HCT116 (cell line): ENCODE results near the gene IRF4. TPM values are rescaled to one million over a fixed set of nuclear protein-coding genes. Genes with fewer than 3 reads are reported as not detected.

Source experiments
- ATAC-seq: fragments of 200-7000 bp; cut with Tn5 transposase; 2 replicates; pipeline ENCODE4 v1.9.1; 2020; ENCODE audit warnings: mild to moderate bottlenecking, moderate library complexity
- BruUV-seq: library from RNA; stranded (reverse); fragments of 400-500 nt; replicated peaks from 2 replicates; lab custom pipeline; 2021; lab: Mats Ljungman, UMichigan
- CTCF ChIA-PET: fragments of 300-600 bp; sonication (Branson Sonifier 250); formaldehyde crosslinking; loops from one replicate; lab custom pipeline; 2021; ENCODE audit warnings: antibody characterized with exemption; lab: Charles Lee
- POLR2A ChIA-PET: fragments of 300-600, 350-600 bp; sonication (Branson Sonifier 250); formaldehyde crosslinking; loops from one replicate; lab custom pipeline; 2021; ENCODE audit warnings: antibody characterized with exemption; lab: Charles Lee
- RAD21 ChIA-PET, 2 experiments: fragments of 300-600 bp; sonication (Branson Sonifier 250); formaldehyde crosslinking; loops; one replicate each; lab custom pipeline; 2023; ENCODE audit warnings: low total read pairs in 2 of 2; ENCODE audit not compliant: uncharacterized antibody in 2 of 2, unreplicated experiment in 2 of 2, low non-redundant PET in 1 of 2; lab: Charles Lee
- DNase-seq: peaks from one replicate; pipeline ENCODE4 v3.0.0-alpha.2; 2010; ENCODE audit warnings: low read depth, low spot score
- H2AFZ ChIP-seq: fragments of 200-600 bp; shearing (Covaris generic), sonication (generic); 2 replicates; pipeline ENCODE4 v1.6.1; 2017; ENCODE audit warnings: low read depth, mixed run types, mixed read lengths, antibody characterized with exemption, low read length; ENCODE audit not compliant: poor library complexity, severe bottlenecking
- H3K27ac ChIP-seq: 2 replicates; pipeline ENCODE4 v1.5.1; 2012; ENCODE audit warnings: low read depth, low read length
- H3K27me3 ChIP-seq: fragments of 200-600 bp; sonication (generic); 2 replicates; pipeline ENCODE4 v1.6.1; 2016; ENCODE audit warnings: mixed run types, low read length, mixed read lengths; ENCODE audit not compliant: insufficient read depth
- H3K36me3 ChIP-seq, 2 experiments: fragments of 200-500 bp in 1 of 2; fragments of 200-600 bp in 1 of 2; sonication (Bioruptor generic) in 1 of 2; sonication (generic) in 1 of 2; 2 replicates each; pipeline versions ENCODE4 v1.5.1 to v1.6.1; 2014 to 2016; ENCODE audit warnings: low read length in 2 of 2, inconsistent platforms in 1 of 2, mixed read lengths in 1 of 2, mixed run types in 1 of 2; ENCODE audit not compliant: insufficient read depth in 2 of 2, control insufficient read depth in 1 of 2
- H3K4me1 ChIP-seq, 2 experiments: fragments of 200-600 bp in 1 of 2; sonication (generic) in 1 of 2; 2 replicates each; pipeline versions ENCODE4 v1.5.1 to v1.6.1; 2012 to 2017; ENCODE audit warnings: low read length in 2 of 2, inconsistent platforms in 1 of 2, mild to moderate bottlenecking in 1 of 2, mixed read lengths in 1 of 2, mixed run types in 1 of 2, moderate library complexity in 1 of 2; ENCODE audit not compliant: insufficient read depth in 2 of 2, control insufficient read depth in 1 of 2
- H3K4me2 ChIP-seq: fragments of 200-600 bp; sonication (generic); 2 replicates; pipeline ENCODE4 v1.6.1; 2017; ENCODE audit warnings: mixed run types, low read length, mixed read lengths
- H3K4me3 ChIP-seq, 2 experiments: fragments of 200-600 bp in 1 of 2; sonication (generic) in 1 of 2; replicated peaks in 1 of 2; 2 replicates each; pipeline ENCODE4 v1.5.1; 2011 to 2016; ENCODE audit warnings: low read length in 2 of 2, control low read depth in 1 of 2, low read depth in 1 of 2, mild to moderate bottlenecking in 1 of 2, mixed read lengths in 1 of 2, mixed run types in 1 of 2
- H3K79me2 ChIP-seq: fragments of 200-600 bp; sonication (generic); 2 replicates; pipeline ENCODE4 v1.6.1; 2017; ENCODE audit warnings: mild to moderate bottlenecking, mixed run types, low read length, moderate library complexity, mixed read lengths; ENCODE audit not compliant: insufficient read depth
- H3K9ac ChIP-seq: fragments of 200-600 bp; sonication (generic); 2 replicates; pipeline ENCODE4 v1.6.1; 2016; ENCODE audit warnings: low read length, mixed read lengths
- H3K9me2 ChIP-seq: fragments of 200-600 bp; sonication (generic), shearing (Covaris generic); 2 replicates; pipeline ENCODE4 v1.6.1; 2017; ENCODE audit warnings: mixed run types, mild to moderate bottlenecking, moderate library complexity; ENCODE audit not compliant: insufficient read depth
- H3K9me3 ChIP-seq, 2 experiments: fragments of 200-500 bp in 1 of 2; fragments of 200-600 bp in 1 of 2; sonication (Bioruptor generic) in 1 of 2; sonication (generic) in 1 of 2; 2 replicates each; pipeline ENCODE4 v1.6.1; 2014 to 2017; ENCODE audit warnings: low read length in 2 of 2, mixed read lengths in 2 of 2, inconsistent platforms in 1 of 2, low read depth in 1 of 2, mild to moderate bottlenecking in 1 of 2, mixed run types in 1 of 2, moderate library complexity in 1 of 2; ENCODE audit not compliant: control insufficient read depth in 1 of 2, insufficient read depth in 1 of 2
- H4K20me1 ChIP-seq: fragments of 200-600 bp; sonication (generic), shearing (Covaris generic); 2 replicates; pipeline ENCODE4 v1.6.1; 2017; ENCODE audit warnings: mixed run types, mild to moderate bottlenecking, moderate library complexity; ENCODE audit not compliant: insufficient read depth
- ELF1 ChIP-seq: IDR thresholded peaks from 2 replicates; pipeline ENCODE4 v1.6.1; 2012; ENCODE audit warnings: low read depth, borderline replicate concordance
- FOSL1 ChIP-seq: IDR thresholded peaks from 2 replicates; pipeline ENCODE4 v1.6.1; 2012; ENCODE audit warnings: low read depth
- SIN3A ChIP-seq: IDR thresholded peaks from 2 replicates; pipeline ENCODE4 v1.6.1; 2012; ENCODE audit warnings: low read depth
- SRF ChIP-seq: IDR thresholded peaks from 2 replicates; pipeline ENCODE4 v1.6.1; 2012; ENCODE audit warnings: low read depth
- intact Hi-C: fragments of 100-400 bp; cut with micrococcal nuclease; formaldehyde crosslinking; loops from 2 replicates; pipeline ENCODE4 v1.10.0; 2022
- total RNA-seq: library from RNA; stranded (reverse); gene quantifications from one replicate; pipeline ENCODE4 v1.2.1, GENCODE V29; 2021; ENCODE audit not compliant: unreplicated experiment
- TF ChIP-seq, protein P1 (sequence below), 3 experiments: fragments of 200-600 bp in 1 of 3; sonication (generic) in 1 of 3; IDR thresholded peaks in 2 of 3; conservative IDR thresholded peaks in 1 of 3; 2 replicates each; pipeline ENCODE4 v1.5.1; 2012 to 2017; ENCODE audit warnings: low read depth in 2 of 3, low read length in 2 of 3, antibody characterized with exemption in 1 of 3, borderline replicate concordance in 1 of 3, control low read depth in 1 of 3, mild to moderate bottlenecking in 1 of 3, mixed read lengths in 1 of 3, mixed run types in 1 of 3, moderate library complexity in 1 of 3; ENCODE audit not compliant: insufficient read depth in 1 of 3
- TF ChIP-seq, protein P2 (sequence below): IDR thresholded peaks from 2 replicates; pipeline ENCODE4 v1.6.1; 2012; ENCODE audit warnings: low read depth
- TF ChIP-seq, protein P3 (sequence below): IDR thresholded peaks from 2 replicates; pipeline ENCODE4 v1.6.1; 2012

The IRF4 gene
- total RNA-seq, 1 experiment from 2014 or later: 1.2 TPM

DNA sequence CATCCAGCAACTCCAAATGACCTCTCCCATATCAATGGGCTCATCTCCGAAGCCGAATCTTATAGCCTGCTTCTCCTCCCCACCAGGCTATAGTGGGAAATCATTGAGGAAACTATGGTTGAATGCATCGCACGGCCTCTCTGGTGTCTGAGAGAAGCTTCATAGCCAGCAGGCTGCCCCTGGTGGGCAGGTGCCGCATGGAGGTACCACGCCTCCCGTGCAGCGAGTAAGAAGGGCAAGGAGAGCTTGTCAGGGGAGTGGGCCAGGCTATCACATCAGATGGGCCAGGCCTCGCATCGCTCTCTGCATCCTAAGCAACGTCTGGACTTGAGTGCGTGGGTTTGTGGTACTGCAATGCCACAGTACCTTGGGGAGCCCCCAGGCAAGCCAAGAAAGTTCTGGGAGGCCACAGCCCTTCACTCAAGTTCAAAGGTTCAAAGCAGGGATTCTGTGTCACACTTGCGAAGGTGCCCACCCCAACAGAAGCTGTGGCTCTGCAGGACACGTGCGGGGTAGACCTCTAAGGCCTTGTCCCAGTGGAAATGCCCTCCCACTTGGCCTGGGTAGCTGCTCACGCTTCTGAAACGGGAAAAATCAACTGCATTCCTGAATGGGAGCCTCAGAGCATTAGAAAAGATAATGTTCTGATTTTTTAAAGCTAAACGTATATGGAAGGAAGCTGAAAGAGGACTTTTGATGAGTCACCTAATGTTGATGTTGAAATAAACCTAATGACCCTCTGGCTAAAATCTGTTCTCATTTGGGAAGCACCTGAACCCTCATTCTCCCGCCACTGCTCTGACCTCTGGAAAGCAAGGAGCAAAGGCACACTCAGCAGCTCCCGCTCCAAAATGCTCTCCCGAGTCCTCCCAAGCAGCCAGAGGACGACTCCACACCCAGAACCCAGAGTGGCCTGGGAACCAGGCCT, 8.4 kb upstream of the IRF4 start:
- Histone ChIP-seq H3K9me3 (no peaks in the 10 kb centered on the region; a peak in 2 of 4 replicates), H3K4me2 (no peak overlapping the region), H3K4me3 (no peak overlapping the region)
- TF ChIP-seq SIN3A (no peak), FOSL1 (no peak), SRF (no peak), ELF1 (no peak)
- TF ChIP-seq, protein P1, sequence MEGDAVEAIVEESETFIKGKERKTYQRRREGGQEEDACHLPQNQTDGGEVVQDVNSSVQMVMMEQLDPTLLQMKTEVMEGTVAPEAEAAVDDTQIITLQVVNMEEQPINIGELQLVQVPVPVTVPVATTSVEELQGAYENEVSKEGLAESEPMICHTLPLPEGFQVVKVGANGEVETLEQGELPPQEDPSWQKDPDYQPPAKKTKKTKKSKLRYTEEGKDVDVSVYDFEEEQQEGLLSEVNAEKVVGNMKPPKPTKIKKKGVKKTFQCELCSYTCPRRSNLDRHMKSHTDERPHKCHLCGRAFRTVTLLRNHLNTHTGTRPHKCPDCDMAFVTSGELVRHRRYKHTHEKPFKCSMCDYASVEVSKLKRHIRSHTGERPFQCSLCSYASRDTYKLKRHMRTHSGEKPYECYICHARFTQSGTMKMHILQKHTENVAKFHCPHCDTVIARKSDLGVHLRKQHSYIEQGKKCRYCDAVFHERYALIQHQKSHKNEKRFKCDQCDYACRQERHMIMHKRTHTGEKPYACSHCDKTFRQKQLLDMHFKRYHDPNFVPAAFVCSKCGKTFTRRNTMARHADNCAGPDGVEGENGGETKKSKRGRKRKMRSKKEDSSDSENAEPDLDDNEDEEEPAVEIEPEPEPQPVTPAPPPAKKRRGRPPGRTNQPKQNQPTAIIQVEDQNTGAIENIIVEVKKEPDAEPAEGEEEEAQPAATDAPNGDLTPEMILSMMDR (IDR thresholded peaks at IDR 0.05 in 2 of 3, conservative IDR thresholded peaks at IDR 0.05 in 1 of 3; ENCODE audit: borderline replicate concordance in 1 of 3, insufficient read depth in 1 of 3, low read depth in 2 of 3, low read length in 2 of 3): no peak
- TF ChIP-seq, protein P2, sequence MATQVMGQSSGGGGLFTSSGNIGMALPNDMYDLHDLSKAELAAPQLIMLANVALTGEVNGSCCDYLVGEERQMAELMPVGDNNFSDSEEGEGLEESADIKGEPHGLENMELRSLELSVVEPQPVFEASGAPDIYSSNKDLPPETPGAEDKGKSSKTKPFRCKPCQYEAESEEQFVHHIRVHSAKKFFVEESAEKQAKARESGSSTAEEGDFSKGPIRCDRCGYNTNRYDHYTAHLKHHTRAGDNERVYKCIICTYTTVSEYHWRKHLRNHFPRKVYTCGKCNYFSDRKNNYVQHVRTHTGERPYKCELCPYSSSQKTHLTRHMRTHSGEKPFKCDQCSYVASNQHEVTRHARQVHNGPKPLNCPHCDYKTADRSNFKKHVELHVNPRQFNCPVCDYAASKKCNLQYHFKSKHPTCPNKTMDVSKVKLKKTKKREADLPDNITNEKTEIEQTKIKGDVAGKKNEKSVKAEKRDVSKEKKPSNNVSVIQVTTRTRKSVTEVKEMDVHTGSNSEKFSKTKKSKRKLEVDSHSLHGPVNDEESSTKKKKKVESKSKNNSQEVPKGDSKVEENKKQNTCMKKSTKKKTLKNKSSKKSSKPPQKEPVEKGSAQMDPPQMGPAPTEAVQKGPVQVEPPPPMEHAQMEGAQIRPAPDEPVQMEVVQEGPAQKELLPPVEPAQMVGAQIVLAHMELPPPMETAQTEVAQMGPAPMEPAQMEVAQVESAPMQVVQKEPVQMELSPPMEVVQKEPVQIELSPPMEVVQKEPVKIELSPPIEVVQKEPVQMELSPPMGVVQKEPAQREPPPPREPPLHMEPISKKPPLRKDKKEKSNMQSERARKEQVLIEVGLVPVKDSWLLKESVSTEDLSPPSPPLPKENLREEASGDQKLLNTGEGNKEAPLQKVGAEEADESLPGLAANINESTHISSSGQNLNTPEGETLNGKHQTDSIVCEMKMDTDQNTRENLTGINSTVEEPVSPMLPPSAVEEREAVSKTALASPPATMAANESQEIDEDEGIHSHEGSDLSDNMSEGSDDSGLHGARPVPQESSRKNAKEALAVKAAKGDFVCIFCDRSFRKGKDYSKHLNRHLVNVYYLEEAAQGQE: no peak
- TF ChIP-seq, protein P3, sequence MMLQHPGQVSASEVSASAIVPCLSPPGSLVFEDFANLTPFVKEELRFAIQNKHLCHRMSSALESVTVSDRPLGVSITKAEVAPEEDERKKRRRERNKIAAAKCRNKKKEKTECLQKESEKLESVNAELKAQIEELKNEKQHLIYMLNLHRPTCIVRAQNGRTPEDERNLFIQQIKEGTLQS: no peak
- TF ChIP-seq, all 23 proteins: peak for 0
- no peaks in the 10 kb centered on the region for H3K36me3 ChIP-seq
- ChIA-PET RAD21 (no interaction called here), CTCF (no interaction called here), POLR2A (no interaction called here)
- intact Hi-C loops: no loop called here
- H3K27ac ChIP-seq: no peak overlapping the region
- no peak for DNase-seq
- no peak overlapping the region for H3K9ac ChIP-seq
- no peaks in the 10 kb centered on the region for H3K27me3 ChIP-seq
- H2AFZ ChIP-seq: no peak overlapping the region
- no peaks in the 10 kb centered on the region for H3K4me1 ChIP-seq
- no peaks in the 10 kb centered on the region for H3K9me2 ChIP-seq
- no peaks in the 10 kb centered on the region for H4K20me1 ChIP-seq
- H3K79me2 ChIP-seq: no peaks in the 10 kb centered on the region
- no peak for ATAC-seq
- BruUV-seq: no TSS peak
